ENCODE measurements around the gene ETV1. TPM values are rescaled to one million over a fixed set of nuclear protein-coding genes. Genes with fewer than 3 reads are reported as not detected.

ETV1 gene
- total and polyA plus RNA-seq, 4 donors: 1.2 to 4.3 (median 3.6) TPM

DNA sequence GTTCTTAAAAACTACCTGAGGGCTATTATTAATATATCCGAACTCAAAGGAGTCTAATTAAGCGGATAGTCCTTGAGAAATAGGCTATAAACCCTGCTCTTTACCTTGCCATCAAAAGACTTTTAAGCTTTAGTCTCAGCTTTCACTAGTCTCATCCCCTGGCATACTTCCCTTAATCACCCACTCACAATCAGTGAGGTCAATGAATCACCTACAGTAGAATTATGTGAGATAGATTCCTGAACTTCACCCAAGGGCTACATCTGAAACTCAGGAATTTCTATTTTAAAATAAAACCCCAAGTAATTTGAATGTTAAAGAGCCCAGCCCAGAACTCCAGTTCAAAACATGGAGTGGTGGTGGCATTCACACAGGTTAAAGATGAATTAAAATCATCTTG, 108.7 kb downstream of the ETV1 start:
- H3K9me3 ChIP-seq (ENCODE audit: control insufficient read depth in 4 of 4, low read length in 3 of 4): no peaks in the 10 kb centered on the region
- WGBS: 85% methylated on average over 2 of the region's 2 CpGs
- H3K4me1 ChIP-seq (ENCODE audit: control insufficient read depth in 4 of 4, insufficient read depth in 4 of 4, low read length in 3 of 4): no peaks in the 10 kb centered on the region
- H3K4me3 ChIP-seq (ENCODE audit: low read depth in 1 of 3, low read length in 3 of 3): no peak overlapping the region
- H3K36me3 ChIP-seq (ENCODE audit: control insufficient read depth in 4 of 4, insufficient read depth in 3 of 4, low read depth in 1 of 4, low read length in 3 of 4): no peaks in the 10 kb centered on the region
- no peak overlapping the region for H3K27ac ChIP-seq (ENCODE audit: low read depth in 1 of 2, low read length in 2 of 2)
- H3K9ac ChIP-seq (ENCODE audit: low read depth in 1 of 2, low read length in 2 of 2): no peak overlapping the region
- H3K27me3 ChIP-seq (ENCODE audit: control insufficient read depth in 4 of 4, insufficient read depth in 4 of 4, low read length in 3 of 4): no peaks in the 10 kb centered on the region
- DNase-seq (ENCODE audit: low spot score): no peak
- TF ChIP-seq TAF1 (conservative IDR thresholded peaks at IDR 0.05) (no peak), EGR1 (IDR thresholded peaks at IDR 0.05; ENCODE audit: low read depth in 2 of 2) (no peak), GABPA (IDR thresholded peaks at IDR 0.05 in 1 of 2, conservative IDR thresholded peaks at IDR 0.05 in 1 of 2) (no peak), RAD21 (IDR thresholded peaks at IDR 0.05) (no peak)
- TF ChIP-seq, protein P1, sequence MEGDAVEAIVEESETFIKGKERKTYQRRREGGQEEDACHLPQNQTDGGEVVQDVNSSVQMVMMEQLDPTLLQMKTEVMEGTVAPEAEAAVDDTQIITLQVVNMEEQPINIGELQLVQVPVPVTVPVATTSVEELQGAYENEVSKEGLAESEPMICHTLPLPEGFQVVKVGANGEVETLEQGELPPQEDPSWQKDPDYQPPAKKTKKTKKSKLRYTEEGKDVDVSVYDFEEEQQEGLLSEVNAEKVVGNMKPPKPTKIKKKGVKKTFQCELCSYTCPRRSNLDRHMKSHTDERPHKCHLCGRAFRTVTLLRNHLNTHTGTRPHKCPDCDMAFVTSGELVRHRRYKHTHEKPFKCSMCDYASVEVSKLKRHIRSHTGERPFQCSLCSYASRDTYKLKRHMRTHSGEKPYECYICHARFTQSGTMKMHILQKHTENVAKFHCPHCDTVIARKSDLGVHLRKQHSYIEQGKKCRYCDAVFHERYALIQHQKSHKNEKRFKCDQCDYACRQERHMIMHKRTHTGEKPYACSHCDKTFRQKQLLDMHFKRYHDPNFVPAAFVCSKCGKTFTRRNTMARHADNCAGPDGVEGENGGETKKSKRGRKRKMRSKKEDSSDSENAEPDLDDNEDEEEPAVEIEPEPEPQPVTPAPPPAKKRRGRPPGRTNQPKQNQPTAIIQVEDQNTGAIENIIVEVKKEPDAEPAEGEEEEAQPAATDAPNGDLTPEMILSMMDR (IDR thresholded peaks at IDR 0.05; ENCODE audit: low read depth, low read length, missing input control): no peak

DNA sequence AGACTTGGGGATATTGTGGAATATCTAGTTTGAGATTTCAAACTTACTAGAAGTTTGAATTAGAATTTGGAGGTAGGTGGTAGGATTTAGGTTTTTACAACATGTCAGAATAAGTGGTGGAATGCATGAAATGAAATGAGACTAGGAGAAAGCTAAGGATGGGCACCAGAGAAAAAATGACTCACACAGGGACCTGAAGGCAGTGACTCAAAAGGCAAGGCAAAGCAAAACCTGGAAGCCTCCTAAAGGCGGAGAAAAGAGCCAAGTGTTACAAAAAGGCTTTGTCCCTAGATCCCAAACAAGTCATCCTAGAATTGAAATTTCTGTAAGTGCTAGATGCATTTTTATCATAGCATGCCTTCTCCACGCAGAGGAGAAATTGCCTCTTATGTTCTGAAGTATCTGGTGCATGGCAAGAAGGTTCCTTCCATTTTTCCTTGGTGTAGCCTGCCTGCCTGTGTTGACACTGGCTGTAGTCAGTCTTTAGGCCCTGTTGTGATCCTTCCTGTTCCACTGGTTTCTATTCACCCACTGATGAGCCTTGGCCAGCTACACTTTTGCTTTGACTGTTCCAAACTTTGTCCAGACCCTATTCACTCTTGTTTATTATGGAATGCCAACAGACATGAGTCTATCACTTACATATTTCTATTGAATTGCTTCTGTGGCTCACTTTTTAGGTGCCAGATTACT, 109.3 kb downstream of the ETV1 start:
- no peak overlapping the region for H3K27ac ChIP-seq (ENCODE audit: low read depth in 1 of 2, low read length in 2 of 2)
- 86% methylated on average over 2 of the region's 2 CpGs for WGBS
- no peaks in the 10 kb centered on the region for H3K4me1 ChIP-seq (ENCODE audit: control insufficient read depth in 4 of 4, insufficient read depth in 4 of 4, low read length in 3 of 4)
- no peaks in the 10 kb centered on the region for H3K36me3 ChIP-seq (ENCODE audit: control insufficient read depth in 4 of 4, insufficient read depth in 3 of 4, low read depth in 1 of 4, low read length in 3 of 4)
- H3K27me3 ChIP-seq (ENCODE audit: control insufficient read depth in 4 of 4, insufficient read depth in 4 of 4, low read length in 3 of 4): no peaks in the 10 kb centered on the region
- no peak for DNase-seq (ENCODE audit: low spot score)
- TF ChIP-seq, protein P2, sequence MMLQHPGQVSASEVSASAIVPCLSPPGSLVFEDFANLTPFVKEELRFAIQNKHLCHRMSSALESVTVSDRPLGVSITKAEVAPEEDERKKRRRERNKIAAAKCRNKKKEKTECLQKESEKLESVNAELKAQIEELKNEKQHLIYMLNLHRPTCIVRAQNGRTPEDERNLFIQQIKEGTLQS (IDR thresholded peaks at IDR 0.05): no peak
- TF ChIP-seq HNF4A (conservative IDR thresholded peaks at IDR 0.05) (no peak), JUND (IDR thresholded peaks at IDR 0.05) (no peak), NR2F2 (IDR thresholded peaks at IDR 0.05) (no peak), RXRA (IDR thresholded peaks at IDR 0.05) (no peak), TAF1 (conservative IDR thresholded peaks at IDR 0.05) (no peak), YY1 (IDR thresholded peaks at IDR 0.05) (no peak), RAD21 (IDR thresholded peaks at IDR 0.05) (no peak), HNF4G (IDR thresholded peaks at IDR 0.05) (no peak), FOXA2 (IDR thresholded peaks at IDR 0.05) (no peak), EGR1 (IDR thresholded peaks at IDR 0.05; ENCODE audit: low read depth in 2 of 2) (no peak), SP1 (IDR thresholded peaks at IDR 0.05) (no peak), GABPA (IDR thresholded peaks at IDR 0.05 in 1 of 2, conservative IDR thresholded peaks at IDR 0.05 in 1 of 2) (no peak), MAX (IDR thresholded peaks at IDR 0.05) (no peak)
- TF ChIP-seq, protein P3, sequence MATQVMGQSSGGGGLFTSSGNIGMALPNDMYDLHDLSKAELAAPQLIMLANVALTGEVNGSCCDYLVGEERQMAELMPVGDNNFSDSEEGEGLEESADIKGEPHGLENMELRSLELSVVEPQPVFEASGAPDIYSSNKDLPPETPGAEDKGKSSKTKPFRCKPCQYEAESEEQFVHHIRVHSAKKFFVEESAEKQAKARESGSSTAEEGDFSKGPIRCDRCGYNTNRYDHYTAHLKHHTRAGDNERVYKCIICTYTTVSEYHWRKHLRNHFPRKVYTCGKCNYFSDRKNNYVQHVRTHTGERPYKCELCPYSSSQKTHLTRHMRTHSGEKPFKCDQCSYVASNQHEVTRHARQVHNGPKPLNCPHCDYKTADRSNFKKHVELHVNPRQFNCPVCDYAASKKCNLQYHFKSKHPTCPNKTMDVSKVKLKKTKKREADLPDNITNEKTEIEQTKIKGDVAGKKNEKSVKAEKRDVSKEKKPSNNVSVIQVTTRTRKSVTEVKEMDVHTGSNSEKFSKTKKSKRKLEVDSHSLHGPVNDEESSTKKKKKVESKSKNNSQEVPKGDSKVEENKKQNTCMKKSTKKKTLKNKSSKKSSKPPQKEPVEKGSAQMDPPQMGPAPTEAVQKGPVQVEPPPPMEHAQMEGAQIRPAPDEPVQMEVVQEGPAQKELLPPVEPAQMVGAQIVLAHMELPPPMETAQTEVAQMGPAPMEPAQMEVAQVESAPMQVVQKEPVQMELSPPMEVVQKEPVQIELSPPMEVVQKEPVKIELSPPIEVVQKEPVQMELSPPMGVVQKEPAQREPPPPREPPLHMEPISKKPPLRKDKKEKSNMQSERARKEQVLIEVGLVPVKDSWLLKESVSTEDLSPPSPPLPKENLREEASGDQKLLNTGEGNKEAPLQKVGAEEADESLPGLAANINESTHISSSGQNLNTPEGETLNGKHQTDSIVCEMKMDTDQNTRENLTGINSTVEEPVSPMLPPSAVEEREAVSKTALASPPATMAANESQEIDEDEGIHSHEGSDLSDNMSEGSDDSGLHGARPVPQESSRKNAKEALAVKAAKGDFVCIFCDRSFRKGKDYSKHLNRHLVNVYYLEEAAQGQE (IDR thresholded peaks at IDR 0.05): no peak
- TF ChIP-seq, protein P4, sequence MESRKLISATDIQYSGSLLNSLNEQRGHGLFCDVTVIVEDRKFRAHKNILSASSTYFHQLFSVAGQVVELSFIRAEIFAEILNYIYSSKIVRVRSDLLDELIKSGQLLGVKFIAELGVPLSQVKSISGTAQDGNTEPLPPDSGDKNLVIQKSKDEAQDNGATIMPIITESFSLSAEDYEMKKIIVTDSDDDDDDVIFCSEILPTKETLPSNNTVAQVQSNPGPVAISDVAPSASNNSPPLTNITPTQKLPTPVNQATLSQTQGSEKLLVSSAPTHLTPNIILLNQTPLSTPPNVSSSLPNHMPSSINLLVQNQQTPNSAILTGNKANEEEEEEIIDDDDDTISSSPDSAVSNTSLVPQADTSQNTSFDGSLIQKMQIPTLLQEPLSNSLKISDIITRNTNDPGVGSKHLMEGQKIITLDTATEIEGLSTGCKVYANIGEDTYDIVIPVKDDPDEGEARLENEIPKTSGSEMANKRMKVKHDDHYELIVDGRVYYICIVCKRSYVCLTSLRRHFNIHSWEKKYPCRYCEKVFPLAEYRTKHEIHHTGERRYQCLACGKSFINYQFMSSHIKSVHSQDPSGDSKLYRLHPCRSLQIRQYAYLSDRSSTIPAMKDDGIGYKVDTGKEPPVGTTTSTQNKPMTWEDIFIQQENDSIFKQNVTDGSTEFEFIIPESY (IDR thresholded peaks at IDR 0.05): no peak
- TF ChIP-seq, protein P1 (IDR thresholded peaks at IDR 0.05; ENCODE audit: low read depth, low read length, missing input control): no peak
- no peaks in the 10 kb centered on the region for H3K9me3 ChIP-seq (ENCODE audit: control insufficient read depth in 4 of 4, low read length in 3 of 4)
- no peak overlapping the region for H3K9ac ChIP-seq (ENCODE audit: low read depth in 1 of 2, low read length in 2 of 2)
- H3K4me3 ChIP-seq (ENCODE audit: low read depth in 1 of 3, low read length in 3 of 3): no peak overlapping the region

Measured in liver (tissue), 9 donors.